ENCODE measurements around the gene MPIG6B.
A peak's percentile ranks its signal among the peaks of the same experiment; 100 is the strongest.

The MPIG6B gene

GRCh38 chr6:31739639-31740396 lies 16.6 kb downstream of the MPIG6B start, which contains the start of gene MSH5 (continued):
- TF ChIP-seq ZNF549 (tag by site-specific recombination; IDR thresholded peaks at IDR 0.05), result no peak
- TF ChIP-seq ZNF521 (tag by site-specific recombination; IDR thresholded peaks at IDR 0.05), result no peak
- TF ChIP-seq KLF16 (tag by site-specific recombination; IDR thresholded peaks at IDR 0.05), result peak; percentile 91
- peak; percentile 95 for TF ChIP-seq ZFHX2 (tag by site-specific recombination; conservative IDR thresholded peaks at IDR 0.05)
- TF ChIP-seq ZNF211 (tag by site-specific recombination; IDR thresholded peaks at IDR 0.05; ENCODE audit: low read depth), result no peak
- TF ChIP-seq ZNF362 (tag by site-specific recombination; IDR thresholded peaks at IDR 0.05), result no peak
- no peak for TF ChIP-seq ZNF555 (tag by site-specific recombination; conservative IDR thresholded peaks at IDR 0.05)
- no peak for TF ChIP-seq ZNF121 (tag by site-specific recombination; IDR thresholded peaks at IDR 0.05)
- TF ChIP-seq ZNF416 (tag by site-specific recombination; IDR thresholded peaks at IDR 0.05), result no peak
- no peak for TF ChIP-seq ZNF280C (tag by site-specific recombination; IDR thresholded peaks at IDR 0.05)
- TF ChIP-seq SP2 (tag by site-specific recombination; IDR thresholded peaks at IDR 0.05), result peak; percentile 99
- TF ChIP-seq TSHZ1 (tag by site-specific recombination; IDR thresholded peaks at IDR 0.05; ENCODE audit: borderline replicate concordance), result 0 out of 2 replicates have a peak, but pooled peaks have one; percentile 17
- TF ChIP-seq IKZF3 (tag by site-specific recombination; IDR thresholded peaks at IDR 0.05), result peak; percentile 94
- TF ChIP-seq ZNF48 (tag by site-specific recombination; IDR thresholded peaks at IDR 0.05), result no peak
- TF ChIP-seq, protein P1, sequence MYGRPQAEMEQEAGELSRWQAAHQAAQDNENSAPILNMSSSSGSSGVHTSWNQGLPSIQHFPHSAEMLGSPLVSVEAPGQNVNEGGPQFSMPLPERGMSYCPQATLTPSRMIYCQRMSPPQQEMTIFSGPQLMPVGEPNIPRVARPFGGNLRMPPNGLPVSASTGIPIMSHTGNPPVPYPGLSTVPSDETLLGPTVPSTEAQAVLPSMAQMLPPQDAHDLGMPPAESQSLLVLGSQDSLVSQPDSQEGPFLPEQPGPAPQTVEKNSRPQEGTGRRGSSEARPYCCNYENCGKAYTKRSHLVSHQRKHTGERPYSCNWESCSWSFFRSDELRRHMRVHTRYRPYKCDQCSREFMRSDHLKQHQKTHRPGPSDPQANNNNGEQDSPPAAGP (tag by site-specific recombination; IDR thresholded peaks at IDR 0.05), result peak; percentile 94
- TF ChIP-seq REPIN1 (tag by site-specific recombination; IDR thresholded peaks at IDR 0.05; ENCODE audit: low read depth), result no peak
- peak; percentile 46; the same call in 1 of the 2 replicates for TF ChIP-seq ZNF629 (tag by site-specific recombination; IDR thresholded peaks at IDR 0.05)
- no peak for TF ChIP-seq ZNF10 (tag by site-specific recombination; IDR thresholded peaks at IDR 0.05)
